Calu3 (cell line): ENCODE results near the gene MRPL58. TPM values are rescaled to one million over a fixed set of nuclear protein-coding genes. Genes with fewer than 3 reads are reported as not detected.
A peak's percentile ranks its signal among the peaks of the same experiment; 100 is the strongest.

Experiments
- BruUV-seq: library from RNA; stranded (reverse); fragments of 400-500 nt; replicated peaks from 2 replicates; lab custom pipeline; 2021; lab: Mats Ljungman, UMichigan
- CTCF ChIA-PET: fragments of 300-600 bp; sonication (Branson Sonifier 250); formaldehyde crosslinking; loops from one replicate; lab custom pipeline; 2022; ENCODE audit warnings: antibody characterized with exemption; lab: Charles Lee
- DNase-seq: peaks from one replicate; pipeline ENCODE4 v3.0.0; 2022
- H3K27ac Mint-ChIP-seq: one replicate; pipeline ENCODE4 v1.8.0; 2022; ENCODE audit warnings: mixed read lengths; ENCODE audit not compliant: unreplicated experiment
- H3K27me3 Mint-ChIP-seq: one replicate; pipeline ENCODE4 v1.8.0; 2022; ENCODE audit warnings: mixed read lengths; ENCODE audit not compliant: unreplicated experiment
- H3K36me3 Mint-ChIP-seq: one replicate; pipeline ENCODE4 v1.8.0; 2022; ENCODE audit warnings: mild to moderate bottlenecking, moderate library complexity, mixed read lengths; ENCODE audit not compliant: insufficient read depth, unreplicated experiment
- H3K4me1 Mint-ChIP-seq: one replicate; pipeline ENCODE4 v1.8.0; 2022; ENCODE audit warnings: mild to moderate bottlenecking, low read depth, mixed read lengths; ENCODE audit not compliant: unreplicated experiment
- H3K4me3 Mint-ChIP-seq: one replicate; pipeline ENCODE4 v1.8.0; 2022; ENCODE audit warnings: mild to moderate bottlenecking, low read depth, moderate library complexity, mixed read lengths; ENCODE audit not compliant: unreplicated experiment
- H3K9me3 Mint-ChIP-seq: one replicate; pipeline ENCODE4 v1.8.0; 2022; ENCODE audit warnings: low read depth, mixed read lengths; ENCODE audit not compliant: unreplicated experiment
- CTCF ChIP-seq: fragments of 200-600 bp; IDR thresholded peaks from one replicate; pipeline ENCODE4 v1.8.0; 2022; ENCODE audit warnings: antibody characterized with exemption; ENCODE audit not compliant: unreplicated experiment
- intact Hi-C: fragments of 100-400 bp; cut with micrococcal nuclease; formaldehyde crosslinking; loops from one replicate; pipeline ENCODE4 v1.10.0; 2022; ENCODE audit not compliant: unreplicated experiment
- total RNA-seq: library from RNA; stranded (reverse); gene quantifications from 2 replicates; pipeline ENCODE4 v1.2.3, GENCODE V29; 2022

Gene MRPL58
- total RNA-seq, 1 experiment from 2014 or later = 49.0 TPM

- H3K27ac Mint-ChIP-seq = no peak overlapping the region
Observed at GRCh38 chr17:75006653-75007052, 5.8 kb upstream of the MRPL58 start.

GRCh38 chr17:75008373-75008772, 4.1 kb upstream of the MRPL58 start:
- no peak overlapping the region for H3K27ac Mint-ChIP-seq
- no peaks in the 10 kb centered on the region for H3K9me3 Mint-ChIP-seq
- peaks cover 47% of the 10 kb centered on the region for H3K36me3 Mint-ChIP-seq
- no peak for TF ChIP-seq CTCF
- no peak for DNase-seq
- peaks cover 30% of the 10 kb centered on the region for H3K4me1 Mint-ChIP-seq
- intact Hi-C loops = no loop called here
- no peak overlapping the region for H3K4me3 Mint-ChIP-seq
- no peaks in the 10 kb centered on the region for H3K27me3 Mint-ChIP-seq
- CTCF ChIA-PET = interaction anchor here (0.9 kb wide), 1 partner anchor 9 kb away, joined by 6 read pairs; no protein-coding TSS in a partner anchor
- no TSS peak for BruUV-seq

More at GRCh38 chr17:75006653-75007052, 5.8 kb upstream of the MRPL58 start:
- no peak for DNase-seq
- H3K9me3 Mint-ChIP-seq = no peaks in the 10 kb centered on the region
- no peak for TF ChIP-seq CTCF
- CTCF ChIA-PET = interaction anchor here (1.0 kb wide), 1 partner anchor 46 kb away, joined by 6 read pairs; no protein-coding TSS in a partner anchor
- no TSS peak for BruUV-seq
- intact Hi-C loops = no loop called here
- H3K27me3 Mint-ChIP-seq = no peaks in the 10 kb centered on the region
- no peak overlapping the region for H3K4me3 Mint-ChIP-seq
- peaks cover 18% of the 10 kb centered on the region for H3K4me1 Mint-ChIP-seq
- peaks cover 39% of the 10 kb centered on the region for H3K36me3 Mint-ChIP-seq

GRCh38 chr17:75009139-75009724, 3.2 kb upstream of the MRPL58 start:
- H3K27me3 Mint-ChIP-seq = no peaks in the 10 kb centered on the region
- CTCF ChIA-PET = interaction anchor here (0.9 to 1.0 kb wide), 2 partner anchors 10 to 47 kb away, joined by 6 to 8 read pairs; no protein-coding TSS in a partner anchor
- H3K4me1 Mint-ChIP-seq = peaks cover 39% of the 10 kb centered on the region
- no TSS peak for BruUV-seq
- H3K36me3 Mint-ChIP-seq = peaks cover 44% of the 10 kb centered on the region
- no peak overlapping the region for H3K4me3 Mint-ChIP-seq
- intact Hi-C loops = no loop called here
- no peaks in the 10 kb centered on the region for H3K9me3 Mint-ChIP-seq
- no peak overlapping the region for H3K27ac Mint-ChIP-seq
- DNase-seq = no peak
- TF ChIP-seq CTCF = no peak

GRCh38 chr17:75010683-75011400, 1.6 kb upstream of the MRPL58 start:
- no TSS peak for BruUV-seq
- H3K27ac Mint-ChIP-seq = no peak overlapping the region
- intact Hi-C loops = loop anchor here (5.0 kb wide), 1 partner anchor 49 kb away; no protein-coding TSS in a partner anchor
- H3K9me3 Mint-ChIP-seq = no peaks in the 10 kb centered on the region
- no peak for TF ChIP-seq CTCF
- no peaks in the 10 kb centered on the region for H3K27me3 Mint-ChIP-seq
- H3K4me1 Mint-ChIP-seq = peaks cover 40% of the 10 kb centered on the region
- H3K4me3 Mint-ChIP-seq = no peak overlapping the region
- DNase-seq = peak; percentile 46
- CTCF ChIA-PET = interaction anchor here (0.5 to 3.9 kb wide), 8 partner anchors 16 to 383 kb away, joined by 3 to 38 read pairs (median 9); partner anchors contain the start of gene CDR2L
- peaks cover 42% of the 10 kb centered on the region for H3K36me3 Mint-ChIP-seq
